AG09319 (cell line): ENCODE results near the gene PODNL1.

Source experiments
- DNase-seq: peaks from one replicate; pipeline ENCODE4 v3.0.0-alpha.2; 2010; ENCODE audit warnings: low read depth; ENCODE audit errors: extremely low read depth
- TF ChIP-seq, protein P1 (sequence below): IDR thresholded peaks from 2 replicates; pipeline ENCODE4 v1.5.1; 2011; ENCODE audit warnings: low read depth, mild to moderate bottlenecking, inconsistent platforms, low read length, moderate library complexity

PODNL1 gene

DNA sequence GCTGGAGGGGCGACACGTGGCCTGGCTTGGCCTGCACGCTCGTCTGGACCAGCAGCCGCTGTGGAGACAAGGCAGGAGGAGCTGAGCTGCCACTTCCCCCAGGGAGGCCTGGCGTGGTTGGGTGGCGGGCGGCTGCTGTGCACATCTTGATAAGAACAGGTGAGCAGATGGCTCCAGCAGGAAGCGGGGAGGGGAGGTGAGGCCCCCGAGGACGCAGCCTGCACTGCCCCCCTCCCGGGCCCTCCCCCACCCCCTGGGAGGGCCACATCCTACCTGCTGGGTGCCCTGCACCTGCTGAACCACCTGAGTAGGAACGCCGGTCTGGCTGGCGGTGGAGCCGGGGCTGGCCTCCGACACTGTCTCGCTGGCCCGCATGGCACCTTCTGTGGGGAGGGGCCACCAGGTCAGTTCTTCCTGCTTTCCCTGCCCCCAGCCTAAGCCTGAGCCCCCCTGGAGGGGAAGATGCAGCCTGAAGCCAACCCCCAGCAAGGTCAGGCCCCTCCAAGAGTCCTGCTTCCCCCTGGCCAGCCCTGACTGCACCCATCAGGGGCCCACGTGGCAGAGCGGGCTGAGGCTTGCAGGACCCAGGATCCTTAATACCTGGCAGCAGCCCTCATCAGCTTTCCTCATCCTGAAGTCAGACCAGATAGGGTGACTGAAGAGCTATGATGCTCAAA is 45.1 kb upstream of the PODNL1 start:
- DNase-seq = no peak
- TF ChIP-seq, protein P1, sequence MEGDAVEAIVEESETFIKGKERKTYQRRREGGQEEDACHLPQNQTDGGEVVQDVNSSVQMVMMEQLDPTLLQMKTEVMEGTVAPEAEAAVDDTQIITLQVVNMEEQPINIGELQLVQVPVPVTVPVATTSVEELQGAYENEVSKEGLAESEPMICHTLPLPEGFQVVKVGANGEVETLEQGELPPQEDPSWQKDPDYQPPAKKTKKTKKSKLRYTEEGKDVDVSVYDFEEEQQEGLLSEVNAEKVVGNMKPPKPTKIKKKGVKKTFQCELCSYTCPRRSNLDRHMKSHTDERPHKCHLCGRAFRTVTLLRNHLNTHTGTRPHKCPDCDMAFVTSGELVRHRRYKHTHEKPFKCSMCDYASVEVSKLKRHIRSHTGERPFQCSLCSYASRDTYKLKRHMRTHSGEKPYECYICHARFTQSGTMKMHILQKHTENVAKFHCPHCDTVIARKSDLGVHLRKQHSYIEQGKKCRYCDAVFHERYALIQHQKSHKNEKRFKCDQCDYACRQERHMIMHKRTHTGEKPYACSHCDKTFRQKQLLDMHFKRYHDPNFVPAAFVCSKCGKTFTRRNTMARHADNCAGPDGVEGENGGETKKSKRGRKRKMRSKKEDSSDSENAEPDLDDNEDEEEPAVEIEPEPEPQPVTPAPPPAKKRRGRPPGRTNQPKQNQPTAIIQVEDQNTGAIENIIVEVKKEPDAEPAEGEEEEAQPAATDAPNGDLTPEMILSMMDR = no peak

DNA sequence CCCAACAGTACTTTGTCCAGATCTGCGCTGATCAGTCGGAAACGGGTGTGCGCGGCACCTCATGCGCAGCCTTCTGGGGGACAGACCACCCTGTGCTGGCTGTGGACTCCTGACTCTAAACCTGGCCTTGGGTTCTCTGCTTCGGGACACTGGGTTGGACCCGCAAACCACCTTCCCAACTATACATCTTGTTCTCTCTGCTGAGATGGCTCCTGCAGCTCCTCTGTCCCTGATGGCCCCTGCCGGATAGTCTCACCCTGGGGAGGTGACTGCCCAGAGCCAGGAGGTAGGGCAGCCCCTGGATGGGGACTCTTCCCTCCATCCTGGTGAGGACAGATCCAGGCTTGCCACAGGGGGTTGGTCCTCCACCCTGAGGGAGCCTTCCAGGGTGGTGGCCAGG is 44.6 kb upstream of the PODNL1 start:
- TF ChIP-seq, protein P1 = no peak

DNA sequence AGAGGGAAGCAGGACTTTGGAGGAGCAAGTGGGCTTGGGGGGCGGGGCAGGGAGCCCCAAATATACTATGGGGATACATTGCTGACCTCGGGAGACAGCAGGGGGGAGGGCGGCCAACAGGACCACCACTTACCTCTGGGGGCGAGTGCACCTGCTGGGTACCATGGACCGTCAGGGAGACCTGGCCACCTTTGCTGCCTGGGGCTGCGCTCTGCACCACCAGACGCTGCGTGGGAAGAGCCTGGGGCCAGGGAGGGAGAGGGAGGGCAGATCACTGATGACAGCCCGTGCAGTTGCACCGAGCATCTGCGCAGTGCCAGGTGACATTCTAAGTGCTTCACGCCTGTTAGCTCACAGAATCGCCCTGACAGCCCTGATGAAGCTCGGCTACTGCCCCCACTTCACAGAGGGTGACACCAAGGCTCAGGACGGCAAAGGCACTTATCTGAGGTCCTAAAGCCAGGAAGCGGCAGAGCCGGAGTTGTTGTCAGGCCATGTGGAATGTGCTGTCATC is 43.8 kb upstream of the PODNL1 start:
- TF ChIP-seq, protein P1 = no peak
- no peak for DNase-seq

More for the DNA sequence above, 44.6 kb upstream of the PODNL1 start:
- no peak for DNase-seq

GRCh38 chr19:13981467-13981866 is 43.2 kb upstream of the PODNL1 start:
- no peak for DNase-seq
- TF ChIP-seq, protein P1 = no peak

GRCh38 chr19:13981021-13981420 is 42.8 kb upstream of the PODNL1 start:
- TF ChIP-seq, protein P1 = no peak
- DNase-seq = no peak

- DNase-seq = no peak
- TF ChIP-seq, protein P1 = no peak
Observed at GRCh38 chr19:13980340-13980739, 42.1 kb upstream of the PODNL1 start.

- TF ChIP-seq, protein P1 = no peak
- no peak for DNase-seq
Observed at GRCh38 chr19:13979686-13980085, 41.5 kb upstream of the PODNL1 start.
